ENCODE data around the gene RAB27A.

The RAB27A gene

DNA sequence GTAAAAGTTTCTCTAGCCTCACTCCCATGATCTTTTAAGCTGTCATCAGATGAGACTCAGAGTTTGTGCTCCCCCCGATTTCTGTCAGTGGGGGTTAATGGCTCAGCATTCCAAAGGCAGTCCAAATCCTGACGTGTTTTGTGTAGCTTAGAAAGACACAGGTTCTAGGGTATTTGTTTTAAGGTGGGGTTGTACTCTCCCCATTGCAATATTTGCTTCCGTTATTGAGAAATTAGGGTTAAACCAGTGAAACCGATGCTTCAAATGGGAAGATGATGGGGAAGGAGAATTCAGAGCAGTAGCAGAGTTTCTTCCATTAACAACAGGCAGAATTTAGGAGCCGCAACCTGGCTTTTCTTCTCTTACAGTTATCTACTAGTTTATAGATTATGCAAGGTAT is 32.9 kb upstream of the RAB27A start:
- H3K4me3 ChIP-seq (ENCODE audit: low read depth, low read length): no peak overlapping the region
- H3K36me3 ChIP-seq (ENCODE audit: control insufficient read depth in 2 of 2, insufficient read depth in 1 of 2, low read length in 2 of 2): no peaks in the 10 kb centered on the region; a peak in 1 of 3 replicates
- ChIA-PET CTCF (interaction anchor here (0.6 to 1.1 kb wide), 2 partner anchors 14 to 214 kb away, joined by 3 read pairs; no protein-coding TSS in a partner anchor), POLR2A (no interaction called here)
- H3K27ac ChIP-seq (ENCODE audit: extremely low read depth, low read depth, low read length): no peak overlapping the region
- H3K4me1 ChIP-seq (ENCODE audit: control insufficient read depth, insufficient read depth, low read length): no peaks in the 10 kb centered on the region
- TF ChIP-seq ZNF561 (tag by site-specific recombination; IDR thresholded peaks at IDR 0.05; ENCODE audit: borderline replicate concordance) (no peak), ZNF558 (tag by site-specific recombination; IDR thresholded peaks at IDR 0.05) (no peak), ZBTB7A (tag by site-specific recombination; IDR thresholded peaks at IDR 0.05; ENCODE audit: low read depth) (no peak), ZNF510 (tag by site-specific recombination; IDR thresholded peaks at IDR 0.05; ENCODE audit: insufficient replicate concordance) (no peak), ZXDB (tag by site-specific recombination; IDR thresholded peaks at IDR 0.05) (no peak), BCL11A (tag by site-specific recombination; IDR thresholded peaks at IDR 0.05; ENCODE audit: low read depth) (no peak), ZNF214 (tag by site-specific recombination; IDR thresholded peaks at IDR 0.05; ENCODE audit: borderline replicate concordance) (no peak), ZNF555 (tag by site-specific recombination; conservative IDR thresholded peaks at IDR 0.05) (no peak), KLF10 (tag by site-specific recombination; IDR thresholded peaks at IDR 0.05) (no peak), ZNF366 (tag by site-specific recombination; conservative IDR thresholded peaks at IDR 0.05) (no peak), ZNF302 (tag by site-specific recombination; IDR thresholded peaks at IDR 0.05; ENCODE audit: low read depth) (no peak), ZBTB1 (tag by site-specific recombination; IDR thresholded peaks at IDR 0.05) (no peak)
- TF ChIP-seq, protein P1, sequence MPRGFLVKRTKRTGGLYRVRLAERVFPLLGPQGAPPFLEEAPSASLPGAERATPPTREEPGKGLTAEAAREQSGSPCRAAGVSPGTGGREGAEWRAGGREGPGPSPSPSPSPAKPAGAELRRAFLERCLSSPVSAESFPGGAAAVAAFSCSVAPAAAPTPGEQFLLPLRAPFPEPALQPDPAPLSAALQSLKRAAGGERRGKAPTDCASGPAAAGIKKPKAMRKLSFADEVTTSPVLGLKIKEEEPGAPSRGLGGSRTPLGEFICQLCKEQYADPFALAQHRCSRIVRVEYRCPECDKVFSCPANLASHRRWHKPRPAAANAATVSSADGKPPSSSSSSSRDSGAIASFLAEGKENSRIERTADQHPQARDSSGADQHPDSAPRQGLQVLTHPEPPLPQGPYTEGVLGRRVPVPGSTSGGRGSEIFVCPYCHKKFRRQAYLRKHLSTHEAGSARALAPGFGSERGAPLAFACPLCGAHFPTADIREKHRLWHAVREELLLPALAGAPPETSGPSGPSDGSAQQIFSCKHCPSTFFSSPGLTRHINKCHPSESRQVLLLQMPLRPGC (tag by site-specific recombination; IDR thresholded peaks at IDR 0.05): no peak
- TF ChIP-seq, protein P2, sequence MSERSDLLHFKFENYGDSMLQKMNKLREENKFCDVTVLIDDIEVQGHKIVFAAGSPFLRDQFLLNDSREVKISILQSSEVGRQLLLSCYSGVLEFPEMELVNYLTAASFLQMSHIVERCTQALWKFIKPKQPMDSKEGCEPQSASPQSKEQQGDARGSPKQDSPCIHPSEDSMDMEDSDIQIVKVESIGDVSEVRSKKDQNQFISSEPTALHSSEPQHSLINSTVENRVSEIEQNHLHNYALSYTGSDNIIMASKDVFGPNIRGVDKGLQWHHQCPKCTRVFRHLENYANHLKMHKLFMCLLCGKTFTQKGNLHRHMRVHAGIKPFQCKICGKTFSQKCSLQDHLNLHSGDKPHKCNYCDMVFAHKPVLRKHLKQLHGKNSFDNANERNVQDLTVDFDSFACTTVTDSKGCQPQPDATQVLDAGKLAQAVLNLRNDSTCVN (tag by site-specific recombination; optimal IDR thresholded peaks at IDR 0.05): no peak
- TF ChIP-seq, protein P3, sequence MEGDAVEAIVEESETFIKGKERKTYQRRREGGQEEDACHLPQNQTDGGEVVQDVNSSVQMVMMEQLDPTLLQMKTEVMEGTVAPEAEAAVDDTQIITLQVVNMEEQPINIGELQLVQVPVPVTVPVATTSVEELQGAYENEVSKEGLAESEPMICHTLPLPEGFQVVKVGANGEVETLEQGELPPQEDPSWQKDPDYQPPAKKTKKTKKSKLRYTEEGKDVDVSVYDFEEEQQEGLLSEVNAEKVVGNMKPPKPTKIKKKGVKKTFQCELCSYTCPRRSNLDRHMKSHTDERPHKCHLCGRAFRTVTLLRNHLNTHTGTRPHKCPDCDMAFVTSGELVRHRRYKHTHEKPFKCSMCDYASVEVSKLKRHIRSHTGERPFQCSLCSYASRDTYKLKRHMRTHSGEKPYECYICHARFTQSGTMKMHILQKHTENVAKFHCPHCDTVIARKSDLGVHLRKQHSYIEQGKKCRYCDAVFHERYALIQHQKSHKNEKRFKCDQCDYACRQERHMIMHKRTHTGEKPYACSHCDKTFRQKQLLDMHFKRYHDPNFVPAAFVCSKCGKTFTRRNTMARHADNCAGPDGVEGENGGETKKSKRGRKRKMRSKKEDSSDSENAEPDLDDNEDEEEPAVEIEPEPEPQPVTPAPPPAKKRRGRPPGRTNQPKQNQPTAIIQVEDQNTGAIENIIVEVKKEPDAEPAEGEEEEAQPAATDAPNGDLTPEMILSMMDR (tag by site-specific recombination; IDR thresholded peaks at IDR 0.05): no peak
- TF ChIP-seq, protein P4, sequence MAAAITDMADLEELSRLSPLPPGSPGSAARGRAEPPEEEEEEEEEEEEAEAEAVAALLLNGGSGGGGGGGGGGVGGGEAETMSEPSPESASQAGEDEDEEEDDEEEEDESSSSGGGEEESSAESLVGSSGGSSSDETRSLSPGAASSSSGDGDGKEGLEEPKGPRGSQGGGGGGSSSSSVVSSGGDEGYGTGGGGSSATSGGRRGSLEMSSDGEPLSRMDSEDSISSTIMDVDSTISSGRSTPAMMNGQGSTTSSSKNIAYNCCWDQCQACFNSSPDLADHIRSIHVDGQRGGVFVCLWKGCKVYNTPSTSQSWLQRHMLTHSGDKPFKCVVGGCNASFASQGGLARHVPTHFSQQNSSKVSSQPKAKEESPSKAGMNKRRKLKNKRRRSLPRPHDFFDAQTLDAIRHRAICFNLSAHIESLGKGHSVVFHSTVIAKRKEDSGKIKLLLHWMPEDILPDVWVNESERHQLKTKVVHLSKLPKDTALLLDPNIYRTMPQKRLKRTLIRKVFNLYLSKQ (tag by site-specific recombination; IDR thresholded peaks at IDR 0.05; ENCODE audit: borderline replicate concordance): no peak
- TF ChIP-seq, protein P5, sequence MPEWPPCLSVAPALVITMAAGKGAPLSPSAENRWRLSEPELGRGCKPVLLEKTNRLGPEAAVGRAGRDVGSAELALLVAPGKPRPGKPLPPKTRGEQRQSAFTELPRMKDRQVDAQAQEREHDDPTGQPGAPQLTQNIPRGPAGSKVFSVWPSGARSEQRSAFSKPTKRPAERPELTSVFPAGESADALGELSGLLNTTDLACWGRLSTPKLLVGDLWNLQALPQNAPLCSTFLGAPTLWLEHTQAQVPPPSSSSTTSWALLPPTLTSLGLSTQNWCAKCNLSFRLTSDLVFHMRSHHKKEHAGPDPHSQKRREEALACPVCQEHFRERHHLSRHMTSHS (tag by site-specific recombination; IDR thresholded peaks at IDR 0.05): no peak
- TF ChIP-seq, protein P6, sequence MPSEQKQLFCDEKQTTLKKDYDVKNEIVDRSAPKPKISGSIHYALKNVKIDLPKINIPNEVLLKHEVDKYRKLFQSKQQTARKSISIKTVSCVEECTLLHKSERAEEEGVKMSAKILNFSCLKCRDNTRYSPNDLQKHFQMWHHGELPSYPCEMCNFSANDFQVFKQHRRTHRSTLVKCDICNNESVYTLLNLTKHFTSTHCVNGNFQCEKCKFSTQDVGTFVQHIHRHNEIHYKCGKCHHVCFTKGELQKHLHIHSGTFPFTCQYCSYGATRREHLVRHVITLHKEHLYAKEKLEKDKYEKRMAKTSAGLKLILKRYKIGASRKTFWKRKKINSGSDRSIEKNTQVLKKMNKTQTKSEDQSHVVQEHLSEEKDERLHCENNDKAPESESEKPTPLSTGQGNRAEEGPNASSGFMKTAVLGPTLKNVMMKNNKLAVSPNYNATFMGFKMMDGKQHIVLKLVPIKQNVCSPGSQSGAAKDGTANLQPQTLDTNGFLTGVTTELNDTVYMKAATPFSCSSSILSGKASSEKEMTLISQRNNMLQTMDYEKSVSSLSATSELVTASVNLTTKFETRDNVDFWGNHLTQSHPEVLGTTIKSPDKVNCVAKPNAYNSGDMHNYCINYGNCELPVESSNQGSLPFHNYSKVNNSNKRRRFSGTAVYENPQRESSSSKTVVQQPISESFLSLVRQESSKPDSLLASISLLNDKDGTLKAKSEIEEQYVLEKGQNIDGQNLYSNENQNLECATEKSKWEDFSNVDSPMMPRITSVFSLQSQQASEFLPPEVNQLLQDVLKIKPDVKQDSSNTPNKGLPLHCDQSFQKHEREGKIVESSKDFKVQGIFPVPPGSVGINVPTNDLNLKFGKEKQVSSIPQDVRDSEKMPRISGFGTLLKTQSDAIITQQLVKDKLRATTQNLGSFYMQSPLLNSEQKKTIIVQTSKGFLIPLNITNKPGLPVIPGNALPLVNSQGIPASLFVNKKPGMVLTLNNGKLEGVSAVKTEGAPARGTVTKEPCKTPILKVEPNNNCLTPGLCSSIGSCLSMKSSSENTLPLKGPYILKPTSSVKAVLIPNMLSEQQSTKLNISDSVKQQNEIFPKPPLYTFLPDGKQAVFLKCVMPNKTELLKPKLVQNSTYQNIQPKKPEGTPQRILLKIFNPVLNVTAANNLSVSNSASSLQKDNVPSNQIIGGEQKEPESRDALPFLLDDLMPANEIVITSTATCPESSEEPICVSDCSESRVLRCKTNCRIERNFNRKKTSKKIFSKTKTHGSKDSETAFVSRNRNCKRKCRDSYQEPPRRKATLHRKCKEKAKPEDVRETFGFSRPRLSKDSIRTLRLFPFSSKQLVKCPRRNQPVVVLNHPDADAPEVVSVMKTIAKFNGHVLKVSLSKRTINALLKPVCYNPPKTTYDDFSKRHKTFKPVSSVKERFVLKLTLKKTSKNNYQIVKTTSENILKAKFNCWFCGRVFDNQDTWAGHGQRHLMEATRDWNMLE (tag by site-specific recombination; conservative IDR thresholded peaks at IDR 0.05; ENCODE audit: low read depth): no peak
- TF ChIP-seq, protein P7, sequence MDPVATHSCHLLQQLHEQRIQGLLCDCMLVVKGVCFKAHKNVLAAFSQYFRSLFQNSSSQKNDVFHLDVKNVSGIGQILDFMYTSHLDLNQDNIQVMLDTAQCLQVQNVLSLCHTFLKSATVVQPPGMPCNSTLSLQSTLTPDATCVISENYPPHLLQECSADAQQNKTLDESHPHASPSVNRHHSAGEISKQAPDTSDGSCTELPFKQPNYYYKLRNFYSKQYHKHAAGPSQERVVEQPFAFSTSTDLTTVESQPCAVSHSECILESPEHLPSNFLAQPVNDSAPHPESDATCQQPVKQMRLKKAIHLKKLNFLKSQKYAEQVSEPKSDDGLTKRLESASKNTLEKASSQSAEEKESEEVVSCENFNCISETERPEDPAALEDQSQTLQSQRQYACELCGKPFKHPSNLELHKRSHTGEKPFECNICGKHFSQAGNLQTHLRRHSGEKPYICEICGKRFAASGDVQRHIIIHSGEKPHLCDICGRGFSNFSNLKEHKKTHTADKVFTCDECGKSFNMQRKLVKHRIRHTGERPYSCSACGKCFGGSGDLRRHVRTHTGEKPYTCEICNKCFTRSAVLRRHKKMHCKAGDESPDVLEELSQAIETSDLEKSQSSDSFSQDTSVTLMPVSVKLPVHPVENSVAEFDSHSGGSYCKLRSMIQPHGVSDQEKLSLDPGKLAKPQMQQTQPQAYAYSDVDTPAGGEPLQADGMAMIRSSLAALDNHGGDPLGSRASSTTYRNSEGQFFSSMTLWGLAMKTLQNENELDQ (tag by site-specific recombination; IDR thresholded peaks at IDR 0.05; ENCODE audit: low read depth): no peak
- H3K9me3 ChIP-seq (ENCODE audit: control insufficient read depth, insufficient read depth, low read depth, low read length): no peaks in the 10 kb centered on the region
